ENCODE data around the gene DTX3.

Gene DTX3

DNA sequence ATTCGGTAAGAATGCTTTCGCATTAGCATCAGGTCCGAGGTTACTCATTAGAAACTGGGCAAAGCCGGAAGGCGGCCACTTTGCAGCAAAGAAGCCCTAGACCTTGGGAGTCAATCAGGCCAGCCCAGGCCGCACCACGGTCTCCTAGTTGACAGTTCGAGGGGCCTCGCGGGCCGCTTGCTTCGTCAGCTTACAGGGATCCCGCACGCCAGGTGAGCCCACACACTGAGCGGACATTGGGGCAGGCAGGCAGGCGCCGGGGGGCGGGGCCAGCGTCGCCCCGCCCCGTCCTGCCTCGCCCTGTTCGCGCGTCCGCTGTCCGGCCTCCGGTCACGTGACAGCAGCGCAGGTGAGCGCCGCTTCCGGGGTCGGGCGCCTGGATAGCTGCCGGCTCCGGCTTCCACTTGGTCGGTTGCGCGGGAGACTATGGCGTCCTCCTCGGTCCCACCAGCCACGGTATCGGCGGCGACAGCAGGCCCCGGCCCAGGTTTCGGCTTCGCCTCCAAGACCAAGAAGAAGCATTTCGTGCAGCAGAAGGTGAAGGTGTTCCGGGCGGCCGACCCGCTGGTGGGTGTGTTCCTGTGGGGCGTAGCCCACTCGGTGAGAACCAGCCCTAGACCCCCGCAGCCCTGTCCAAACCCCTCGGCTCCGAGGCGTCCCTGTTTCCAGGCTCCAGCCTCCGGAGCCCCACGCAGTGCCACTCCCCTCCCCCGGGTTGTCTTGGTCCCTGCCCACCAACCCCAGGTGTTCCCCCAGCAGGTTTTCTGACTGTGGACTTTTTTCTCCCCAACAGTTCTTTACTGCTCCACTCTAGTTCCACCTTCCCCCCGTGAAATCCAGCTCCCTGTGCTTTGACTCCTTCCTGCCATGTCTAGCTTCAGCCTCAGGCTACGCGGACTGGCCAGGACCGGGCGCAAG is 13.5 kb upstream of the DTX3 start, which contains the start of gene PIP4K2C:
Gene PIP4K2C (plus strand): TSS at position 329 of the 918 bp plus-strand sequence. CDS start 98 bp downstream, at position 427.
- TF ChIP-seq GATA1 (IDR thresholded peaks at IDR 0.05; ENCODE audit: low read depth, low read length): no peak
- TF ChIP-seq POLR2A (IDR thresholded peaks at IDR 0.05; ENCODE audit: low read length): peak; percentile 77
- peak; percentile 87 to 91 for DNase-seq

DNA sequence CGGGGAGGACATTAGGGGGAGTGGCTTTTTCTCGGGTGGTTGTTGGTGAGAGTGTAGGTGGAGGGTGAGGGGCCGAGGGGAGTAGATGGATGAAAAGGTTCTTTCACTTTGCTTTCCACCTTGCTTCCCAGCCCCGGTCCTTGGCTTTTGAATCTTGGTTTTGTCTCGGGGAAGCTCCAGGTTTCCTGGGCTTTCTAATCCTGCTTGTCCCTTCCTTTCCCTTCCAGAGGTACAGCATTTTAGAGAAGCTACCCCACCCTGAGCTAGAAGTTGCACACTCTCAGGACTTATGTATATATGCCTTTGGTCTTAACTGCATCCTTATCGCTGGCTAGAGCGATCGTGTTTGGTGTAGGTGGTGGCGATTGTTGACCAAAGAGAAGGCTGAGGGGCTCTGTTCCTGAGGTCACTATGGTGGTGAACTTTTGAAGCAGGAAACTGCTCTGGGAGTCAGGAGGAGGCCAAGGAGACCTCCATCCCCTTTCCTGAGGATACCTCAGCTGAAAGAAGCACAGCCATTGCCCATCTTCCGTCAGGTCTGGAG is 12.8 kb upstream of the DTX3 start:
- DNase-seq: no peak
- TF ChIP-seq GATA1 (IDR thresholded peaks at IDR 0.05; ENCODE audit: low read depth, low read length) (no peak), POLR2A (IDR thresholded peaks at IDR 0.05; ENCODE audit: low read length) (no peak)

DNA sequence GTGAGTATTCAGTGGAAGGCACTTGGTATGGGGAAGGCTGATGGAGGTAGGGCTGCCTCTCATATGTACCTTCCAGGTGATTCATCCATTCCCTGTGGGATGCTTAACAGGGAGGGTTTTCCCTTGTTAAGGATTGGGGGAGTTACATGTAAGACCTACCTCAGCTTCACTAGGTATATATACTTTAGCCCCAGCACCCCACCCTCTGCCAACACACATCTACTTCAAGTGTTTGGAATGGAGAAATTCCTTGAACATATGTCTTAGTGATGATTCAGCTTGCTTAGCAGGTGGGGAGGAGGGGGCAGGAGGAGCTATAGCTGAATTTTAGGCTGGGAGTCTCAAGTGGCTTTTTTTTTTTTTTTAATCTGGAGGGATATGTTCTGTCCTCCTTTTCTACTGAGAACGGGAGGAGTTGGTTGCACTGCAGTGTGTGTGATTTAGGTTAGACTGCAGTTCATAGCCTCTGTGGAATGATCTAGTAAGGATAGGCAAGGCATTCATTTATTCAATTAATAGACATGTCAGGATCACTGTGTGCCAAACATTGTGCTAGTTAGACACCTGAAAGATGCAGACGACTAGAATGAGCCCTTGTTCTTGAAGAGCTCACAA is 12.0 kb upstream of the DTX3 start:
- TF ChIP-seq GATA1 (IDR thresholded peaks at IDR 0.05; ENCODE audit: low read depth, low read length) (no peak), POLR2A (IDR thresholded peaks at IDR 0.05; ENCODE audit: low read length) (no peak)
- DNase-seq: no peak

DNA sequence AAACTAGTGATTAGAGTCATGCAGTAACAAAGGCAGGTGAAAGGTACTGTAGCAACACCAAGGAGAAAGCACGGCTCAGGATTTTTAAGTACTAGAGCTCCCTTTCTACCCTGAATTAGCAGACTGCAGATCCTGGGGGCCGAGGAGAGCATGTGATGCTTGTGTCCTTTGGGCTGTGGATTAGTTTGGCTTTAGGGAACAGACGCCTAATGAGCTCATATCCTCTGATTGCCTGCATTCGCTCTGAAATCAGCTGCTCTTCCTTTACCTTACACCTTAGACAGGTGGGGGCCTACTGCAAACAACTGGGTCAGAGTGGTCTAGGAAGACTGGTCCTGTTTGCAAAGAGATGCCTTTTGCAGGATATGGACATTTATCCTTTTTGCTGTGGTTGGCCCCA is 11.4 kb upstream of the DTX3 start:
- no peak for TF ChIP-seq POLR2A (IDR thresholded peaks at IDR 0.05; ENCODE audit: low read length)
- TF ChIP-seq GATA1 (IDR thresholded peaks at IDR 0.05; ENCODE audit: low read depth, low read length): no peak
- no peak for DNase-seq

DNA sequence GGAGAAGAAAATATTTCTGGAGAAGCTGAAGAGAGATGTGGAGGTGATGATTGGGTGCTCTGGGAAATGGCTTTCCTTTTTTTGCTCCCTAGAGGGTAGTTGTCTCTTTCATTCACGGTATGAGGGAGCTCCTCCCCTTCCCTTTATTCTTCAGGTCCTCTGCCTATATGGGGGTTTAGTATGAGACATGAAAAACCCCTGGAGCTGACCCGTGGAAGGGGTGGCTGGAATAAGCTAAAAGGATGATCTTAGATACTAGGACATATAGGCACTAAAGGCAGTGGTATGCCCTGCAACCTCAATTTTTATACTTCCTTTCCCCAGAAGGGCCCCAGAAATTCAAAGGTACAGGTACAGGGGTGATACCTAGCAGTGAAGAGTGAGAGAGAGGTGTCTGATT is 4.2 kb upstream of the DTX3 start:
- TF ChIP-seq POLR2A (IDR thresholded peaks at IDR 0.05; ENCODE audit: low read length) (no peak), GATA1 (IDR thresholded peaks at IDR 0.05; ENCODE audit: low read depth, low read length) (no peak)
- DNase-seq: no peak

DNA sequence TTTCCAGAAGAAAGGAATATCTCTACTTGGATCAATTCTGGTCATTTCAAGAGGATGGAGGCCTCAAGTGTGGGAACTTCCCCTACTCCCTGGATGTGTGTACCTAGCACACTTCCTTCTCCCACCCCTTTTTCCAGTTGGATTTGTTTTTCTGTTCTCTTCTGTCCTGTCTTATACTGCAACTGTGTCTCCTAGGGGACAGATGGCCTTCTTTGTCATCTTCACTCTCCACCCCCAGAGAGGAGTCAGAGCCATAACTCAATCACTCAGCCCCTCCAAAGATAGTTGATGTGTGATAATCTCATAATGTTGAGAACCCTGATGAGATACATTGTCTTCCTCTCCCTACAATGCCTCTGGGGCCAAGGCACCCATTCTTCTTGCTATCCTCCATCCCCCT is 2.1 kb upstream of the DTX3 start:
- DNase-seq: no peak
- TF ChIP-seq GATA1 (IDR thresholded peaks at IDR 0.05; ENCODE audit: low read depth, low read length) (no peak), POLR2A (IDR thresholded peaks at IDR 0.05; ENCODE audit: low read length) (no peak)

DNA sequence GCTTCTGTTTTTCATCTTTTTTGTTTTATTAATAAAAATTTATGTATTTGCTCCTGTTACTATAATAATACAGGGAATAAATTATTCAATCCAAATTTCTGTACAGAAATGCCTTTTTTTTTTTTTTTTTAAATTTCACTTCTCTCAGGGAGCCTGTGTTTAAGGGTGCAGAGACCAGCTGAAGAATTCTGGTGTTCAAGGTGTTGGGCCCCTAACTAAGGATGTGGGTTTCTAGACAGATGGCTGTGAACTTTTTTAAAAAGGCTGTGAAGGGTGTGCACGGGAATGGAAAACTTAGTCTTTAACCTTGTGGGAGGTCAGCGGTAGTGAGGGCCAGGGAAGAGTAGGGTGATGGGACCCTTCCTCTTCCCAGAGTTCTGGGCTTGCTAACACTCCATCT is 1.3 kb upstream of the DTX3 start:
- DNase-seq: no peak
- TF ChIP-seq GATA1 (IDR thresholded peaks at IDR 0.05; ENCODE audit: low read depth, low read length) (no peak), POLR2A (IDR thresholded peaks at IDR 0.05; ENCODE audit: low read length) (no peak)

DNA sequence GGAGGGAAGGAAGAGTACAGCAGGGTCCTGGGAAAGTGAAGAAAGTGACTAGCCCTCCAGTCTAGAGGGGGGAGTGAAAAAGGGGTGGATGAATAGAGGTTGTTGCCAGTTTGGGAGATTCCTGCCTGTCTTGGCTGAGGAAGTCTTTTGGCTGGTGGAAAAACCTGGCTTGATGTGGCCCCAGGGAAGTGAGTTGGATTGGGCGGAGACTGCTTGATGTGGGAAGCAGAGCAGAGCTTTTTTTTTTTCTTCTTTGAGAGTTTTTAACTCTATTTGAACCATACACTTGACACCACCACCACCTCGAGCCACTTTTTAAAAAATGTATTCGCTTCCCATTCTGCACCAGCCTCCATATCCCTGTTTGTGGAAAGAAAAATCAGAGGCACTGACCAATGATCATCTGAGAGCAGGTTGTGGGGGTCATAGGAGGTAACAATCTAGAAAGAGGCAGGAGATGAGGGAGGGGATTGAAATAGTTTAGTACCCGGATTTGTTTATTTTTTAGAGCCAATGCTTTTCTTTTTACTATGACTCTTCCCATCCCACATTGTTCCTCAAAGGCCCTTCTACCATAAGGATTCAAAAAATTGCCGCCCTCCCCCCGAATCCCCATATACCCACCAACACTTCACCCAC is 690 bp upstream of the DTX3 start:
- no peak for DNase-seq
- no peak for TF ChIP-seq GATA1 (IDR thresholded peaks at IDR 0.05; ENCODE audit: low read depth, low read length)
- no peak for TF ChIP-seq POLR2A (IDR thresholded peaks at IDR 0.05; ENCODE audit: low read length)

DNA sequence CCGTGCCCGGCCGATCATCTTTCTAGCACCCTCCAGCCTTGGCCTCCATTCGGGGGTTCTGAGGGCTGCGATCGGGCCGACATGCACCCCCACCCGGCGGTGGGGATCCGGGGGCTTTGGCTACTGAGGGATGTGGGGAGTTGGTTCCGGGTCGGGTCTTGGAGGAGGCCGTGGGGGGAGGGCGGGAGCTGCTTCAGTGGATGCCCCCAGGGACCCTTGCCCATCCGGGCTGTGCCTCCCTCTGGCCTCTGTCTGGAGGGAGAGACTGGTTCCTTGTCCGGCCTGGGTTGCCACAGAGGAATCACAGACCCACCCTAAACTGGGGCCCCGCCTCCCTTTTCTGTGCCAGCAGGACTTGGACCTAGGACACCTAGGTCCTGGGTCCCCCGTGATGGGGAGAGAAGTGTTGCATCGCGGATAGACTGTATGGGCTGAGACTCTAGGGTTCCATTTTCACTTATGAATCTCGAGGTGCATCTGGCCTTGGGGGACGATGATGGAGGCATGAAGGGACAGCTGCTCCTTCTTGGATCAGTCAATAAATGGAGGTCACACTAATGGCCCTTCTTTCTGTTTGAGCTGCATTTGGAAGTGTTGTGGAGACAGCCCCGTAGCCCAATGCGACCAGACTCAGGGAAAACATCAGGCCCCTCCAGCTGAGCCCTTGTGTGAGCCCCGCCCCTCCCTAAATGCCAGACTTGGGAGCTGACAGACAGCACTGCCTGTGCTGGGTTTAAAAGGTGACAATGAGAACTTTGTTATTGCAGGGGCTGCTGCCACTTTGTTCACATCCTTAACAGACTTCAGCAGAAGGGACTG is 577 bp downstream of the DTX3 start:
- DNase-seq: no peak
- TF ChIP-seq POLR2A (IDR thresholded peaks at IDR 0.05; ENCODE audit: low read length): no peak
- TF ChIP-seq GATA1 (IDR thresholded peaks at IDR 0.05; ENCODE audit: low read depth, low read length): no peak

DNA sequence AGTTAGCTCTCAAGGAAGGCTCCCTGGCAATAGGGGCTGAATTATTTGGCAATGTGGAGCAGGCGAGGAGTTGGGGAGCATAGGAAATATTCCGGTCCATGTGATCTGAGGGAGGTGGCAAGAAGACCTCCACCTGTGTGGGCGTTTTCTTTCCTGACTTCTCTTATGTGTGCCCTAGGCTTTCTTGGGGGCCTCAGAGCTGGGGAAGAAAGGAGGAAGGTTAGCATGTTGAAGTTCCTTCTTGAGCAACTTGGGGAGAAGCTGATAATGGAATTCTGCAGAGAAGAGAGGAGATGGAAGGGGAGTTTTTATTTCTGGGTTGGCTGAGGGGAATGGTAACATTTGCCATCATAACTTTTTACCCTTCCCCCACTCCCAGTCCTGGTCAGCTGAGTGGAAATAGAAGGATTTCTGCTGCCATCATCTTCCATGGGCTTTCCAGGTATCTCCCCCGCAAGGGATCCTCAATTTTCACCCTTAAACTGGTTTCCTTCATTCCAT is 1.2 kb downstream of the DTX3 start:
- no peak for TF ChIP-seq GATA1 (IDR thresholded peaks at IDR 0.05; ENCODE audit: low read depth, low read length)
- DNase-seq: no peak

DNA sequence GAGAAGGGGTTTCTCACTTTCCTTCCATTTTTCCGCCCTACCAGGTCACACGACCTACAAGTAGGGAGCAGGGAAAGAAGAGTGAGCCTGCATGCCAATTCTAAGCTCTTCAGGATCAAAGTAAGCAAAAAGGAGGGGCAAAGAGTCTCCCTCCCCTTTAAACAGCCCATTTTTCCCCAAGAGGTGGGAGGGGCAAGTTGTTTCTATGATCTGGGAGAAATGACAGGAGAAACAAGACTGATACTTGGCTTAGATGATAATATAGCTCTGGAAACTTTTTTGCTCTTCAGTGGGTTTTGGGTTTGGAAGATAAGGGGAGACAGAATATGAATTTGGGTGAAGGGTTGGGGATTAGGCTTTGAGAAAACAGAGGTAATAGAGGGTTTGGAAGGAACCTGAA is 1.8 kb downstream of the DTX3 start:
- TF ChIP-seq GATA1 (IDR thresholded peaks at IDR 0.05; ENCODE audit: low read depth, low read length): no peak
- no peak for TF ChIP-seq POLR2A (IDR thresholded peaks at IDR 0.05; ENCODE audit: low read length)
- DNase-seq: no peak

DNA sequence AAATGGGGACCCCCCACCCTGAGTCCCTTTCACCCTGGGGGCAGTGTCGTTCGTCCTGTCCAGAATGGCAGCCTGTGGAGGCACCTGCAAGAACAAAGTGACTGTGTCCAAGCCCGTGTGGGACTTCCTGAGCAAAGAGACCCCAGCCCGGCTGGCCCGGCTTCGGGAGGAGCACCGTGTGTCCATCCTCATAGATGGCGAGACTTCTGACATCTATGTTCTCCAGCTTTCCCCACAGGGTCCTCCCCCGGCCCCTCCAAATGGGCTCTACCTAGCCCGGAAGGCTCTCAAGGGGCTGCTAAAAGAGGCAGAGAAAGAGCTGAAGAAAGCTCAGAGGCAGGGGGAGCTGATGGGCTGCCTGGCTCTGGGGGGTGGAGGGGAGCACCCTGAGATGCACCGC is 2.2 kb downstream of the DTX3 start:
- no peak for DNase-seq
- TF ChIP-seq GATA1 (IDR thresholded peaks at IDR 0.05; ENCODE audit: low read depth, low read length): no peak
- TF ChIP-seq POLR2A (IDR thresholded peaks at IDR 0.05; ENCODE audit: low read length): no peak

DNA sequence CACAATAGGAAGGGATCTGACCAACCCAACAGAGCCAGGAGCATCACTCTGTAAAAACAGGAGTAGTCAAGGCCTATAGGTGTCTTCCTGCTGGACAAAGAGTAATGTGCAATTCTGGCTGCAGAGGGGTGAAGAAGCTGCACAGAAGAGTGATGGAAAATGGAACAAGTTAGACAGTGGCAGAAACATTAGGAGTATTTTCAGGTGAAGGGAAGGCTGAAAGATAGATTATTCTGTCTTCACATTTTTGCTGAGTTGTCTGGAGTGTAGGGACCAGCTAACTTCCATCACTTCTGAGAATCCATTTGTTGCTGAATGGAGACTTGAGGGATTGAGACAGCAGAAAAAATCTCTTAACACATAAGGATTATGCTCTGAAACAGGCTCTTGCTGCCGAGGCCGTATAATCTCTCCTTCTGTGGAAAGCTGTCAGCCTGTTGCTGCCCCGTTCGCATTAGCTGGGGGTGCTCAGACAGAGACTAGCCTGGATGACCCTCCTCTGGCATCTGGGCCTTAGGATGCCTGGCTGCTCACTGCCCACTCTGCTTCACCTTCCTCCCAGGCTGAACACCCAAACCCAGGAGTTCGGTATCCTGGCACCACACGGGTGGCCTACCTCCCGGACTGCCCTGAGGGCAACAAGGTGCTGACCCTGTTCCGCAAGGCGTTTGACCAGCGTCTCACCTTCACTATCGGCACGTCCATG is 3.5 kb downstream of the DTX3 start:
- TF ChIP-seq GATA1 (IDR thresholded peaks at IDR 0.05; ENCODE audit: low read depth, low read length) (no peak), POLR2A (IDR thresholded peaks at IDR 0.05; ENCODE audit: low read length) (no peak)
- no peak for DNase-seq
